Spleen (tissue), 7 donors: ENCODE data around the gene BTN3A1.

Source experiments
- POLR2A ChIP-seq, 3 donors: fragments of 450-650 bp; IDR thresholded peaks; one replicate each; pipeline ENCODE4 v1.5.1; 2017; ENCODE audit warnings: antibody characterized with exemption in 3 of 3, mild to moderate bottlenecking in 1 of 3
- POLR2AphosphoS5 ChIP-seq, 3 donors: sonication (generic); formaldehyde crosslinking; IDR thresholded peaks; one replicate each; pipeline ENCODE4 v1.5.1; 2017; ENCODE audit warnings: antibody characterized with exemption in 3 of 3
- TF ChIP-seq, protein P1 (sequence below), 11 experiments: fragments of 200-600 bp in 7 of 11; fragments of 450-650 bp in 4 of 11; sonication (generic) in 4 of 11; IDR thresholded peaks in 8 of 11; conservative IDR thresholded peaks in 3 of 11; 1 replicate in 7 of 11; 2 replicates in 4 of 11; pipeline versions ENCODE4 v1.4.0 to v1.8.0; 2016 to 2021; ENCODE audit warnings: antibody characterized with exemption in 11 of 11, inconsistent platforms in 4 of 11, mild to moderate bottlenecking in 1 of 11
- donor health status: DM: no; HTN: no; CAD: no; lungs with moderate emphysema.
- donor health status: DM: no; HTN: no; CAD: no.
- donor health status: DM: no; HTN: no; CAD: no.

DNA sequence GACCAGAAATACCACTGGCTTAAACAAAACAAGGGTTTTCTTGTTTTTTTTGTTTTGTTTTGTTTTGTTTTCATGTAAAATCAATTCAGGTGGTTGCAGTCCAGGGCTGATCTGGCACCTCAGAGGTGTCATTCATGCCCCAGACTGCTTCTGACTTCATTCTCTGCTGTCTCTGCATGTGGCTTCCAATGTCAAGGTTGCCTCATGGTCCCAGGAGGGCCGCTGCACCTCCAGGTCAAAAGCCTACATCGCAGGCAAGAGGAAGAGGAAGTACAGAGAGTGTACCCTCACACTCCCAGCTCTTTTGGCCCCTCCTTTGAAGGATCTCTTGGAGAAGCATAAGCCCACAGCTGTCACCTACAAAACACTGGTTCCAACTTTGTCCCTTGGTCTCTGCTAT is 1.4 kb upstream of the BTN3A1 start:
- TF ChIP-seq, protein P1, sequence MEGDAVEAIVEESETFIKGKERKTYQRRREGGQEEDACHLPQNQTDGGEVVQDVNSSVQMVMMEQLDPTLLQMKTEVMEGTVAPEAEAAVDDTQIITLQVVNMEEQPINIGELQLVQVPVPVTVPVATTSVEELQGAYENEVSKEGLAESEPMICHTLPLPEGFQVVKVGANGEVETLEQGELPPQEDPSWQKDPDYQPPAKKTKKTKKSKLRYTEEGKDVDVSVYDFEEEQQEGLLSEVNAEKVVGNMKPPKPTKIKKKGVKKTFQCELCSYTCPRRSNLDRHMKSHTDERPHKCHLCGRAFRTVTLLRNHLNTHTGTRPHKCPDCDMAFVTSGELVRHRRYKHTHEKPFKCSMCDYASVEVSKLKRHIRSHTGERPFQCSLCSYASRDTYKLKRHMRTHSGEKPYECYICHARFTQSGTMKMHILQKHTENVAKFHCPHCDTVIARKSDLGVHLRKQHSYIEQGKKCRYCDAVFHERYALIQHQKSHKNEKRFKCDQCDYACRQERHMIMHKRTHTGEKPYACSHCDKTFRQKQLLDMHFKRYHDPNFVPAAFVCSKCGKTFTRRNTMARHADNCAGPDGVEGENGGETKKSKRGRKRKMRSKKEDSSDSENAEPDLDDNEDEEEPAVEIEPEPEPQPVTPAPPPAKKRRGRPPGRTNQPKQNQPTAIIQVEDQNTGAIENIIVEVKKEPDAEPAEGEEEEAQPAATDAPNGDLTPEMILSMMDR (IDR thresholded peaks at IDR 0.05 in 8 of 11, conservative IDR thresholded peaks at IDR 0.05 in 3 of 11): no peak
- no peak for TF ChIP-seq POLR2A (IDR thresholded peaks at IDR 0.05)
- no peak for TF ChIP-seq POLR2AphosphoS5 (IDR thresholded peaks at IDR 0.05)
